Brain pericyte (primary cell): Measurements from ENCODE around the gene TAS1R2.

Source experiments
- DNase-seq: peaks from one replicate; pipeline ENCODE4 v3.0.0-alpha.2; 2012; ENCODE audit warnings: low read depth, low spot score

Gene TAS1R2

DNA sequence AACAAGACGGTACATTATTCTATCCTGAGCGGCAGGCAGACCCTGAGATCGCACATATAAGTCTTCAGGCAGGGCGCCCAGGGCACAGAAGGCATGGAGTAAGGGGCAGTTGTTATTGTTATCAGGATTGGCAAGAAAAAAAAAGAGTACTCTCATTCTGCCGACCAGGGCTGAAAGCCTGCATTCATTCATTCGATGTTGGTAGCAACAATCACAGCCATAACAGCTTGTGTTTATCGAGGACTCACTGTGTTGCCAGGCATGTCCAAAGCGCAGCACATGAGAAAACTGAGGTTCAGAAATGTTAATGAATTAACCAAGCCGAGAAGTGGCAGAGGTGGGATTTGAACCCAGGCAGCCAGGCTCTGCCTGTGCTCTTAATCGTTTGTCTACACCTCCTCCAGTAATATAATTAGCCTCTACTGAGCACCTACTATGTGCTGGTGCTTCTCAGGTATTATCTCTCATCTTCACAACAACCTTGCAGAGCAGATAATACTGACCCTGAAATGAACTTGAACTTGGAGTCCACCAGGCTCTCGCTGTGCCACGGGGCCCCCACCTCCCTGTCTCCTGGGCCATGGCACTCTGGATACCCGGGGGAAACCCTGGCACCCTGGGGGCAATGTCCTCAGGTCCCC lies 56.2 kb downstream of the TAS1R2 start:
- DNase-seq: no peak

DNA sequence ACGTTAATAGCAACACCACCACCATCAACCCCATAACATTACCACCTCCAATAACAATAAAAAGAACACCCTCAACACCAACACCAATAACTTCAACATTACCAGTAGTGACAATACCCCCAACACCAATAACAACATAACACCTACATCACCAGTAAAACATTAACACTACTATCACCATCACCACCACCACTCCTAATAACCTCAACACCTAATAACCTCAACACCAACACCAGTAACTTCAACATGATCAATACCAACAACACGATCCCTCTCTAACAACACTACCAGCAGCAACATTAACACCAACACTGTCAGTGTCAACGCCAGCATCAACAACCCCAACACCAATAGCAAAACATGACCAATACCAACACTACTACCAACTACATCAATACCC lies 57.2 kb downstream of the TAS1R2 start:
- no peak for DNase-seq

DNA sequence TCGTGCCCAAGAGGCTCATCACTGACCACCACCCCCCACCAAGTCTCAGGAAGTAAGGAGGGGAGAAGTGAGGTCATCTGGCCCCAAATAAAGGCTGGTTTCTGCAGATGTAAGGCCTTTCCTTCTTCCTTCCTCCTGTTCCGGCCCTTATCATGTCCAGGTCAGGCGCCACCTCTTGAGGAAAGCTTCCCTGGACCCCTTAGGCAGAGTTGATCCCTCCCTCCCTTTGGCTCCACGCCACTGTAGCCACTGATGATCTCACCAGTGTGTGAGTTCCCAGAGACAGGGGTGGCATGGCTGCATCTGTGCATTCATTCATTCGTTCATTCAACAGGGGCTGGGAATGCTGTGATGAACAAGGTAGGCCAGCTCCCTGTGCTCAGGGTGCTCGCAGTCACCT lies 59.2 kb downstream of the TAS1R2 start:
- no peak for DNase-seq

DNA sequence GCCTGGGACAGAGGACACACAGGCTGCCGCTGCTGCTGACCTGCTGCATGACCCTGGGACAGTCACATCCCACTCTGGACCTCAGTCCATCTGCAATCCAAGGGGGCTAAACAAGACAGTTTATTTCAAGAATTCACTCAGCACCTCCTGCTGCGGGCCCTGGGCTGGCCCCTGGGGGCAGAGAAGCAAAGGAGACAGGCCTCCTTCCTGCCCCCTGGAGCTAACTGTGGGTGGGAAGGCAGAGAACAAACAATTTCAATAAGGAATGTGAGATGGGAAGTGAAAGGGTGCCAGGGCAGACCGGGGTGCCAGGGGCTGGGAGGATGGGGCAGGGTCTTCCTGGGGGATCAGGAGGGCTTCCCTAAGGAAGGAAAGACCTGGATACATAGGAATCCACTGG lies 60.0 kb downstream of the TAS1R2 start:
- no peak for DNase-seq

DNA sequence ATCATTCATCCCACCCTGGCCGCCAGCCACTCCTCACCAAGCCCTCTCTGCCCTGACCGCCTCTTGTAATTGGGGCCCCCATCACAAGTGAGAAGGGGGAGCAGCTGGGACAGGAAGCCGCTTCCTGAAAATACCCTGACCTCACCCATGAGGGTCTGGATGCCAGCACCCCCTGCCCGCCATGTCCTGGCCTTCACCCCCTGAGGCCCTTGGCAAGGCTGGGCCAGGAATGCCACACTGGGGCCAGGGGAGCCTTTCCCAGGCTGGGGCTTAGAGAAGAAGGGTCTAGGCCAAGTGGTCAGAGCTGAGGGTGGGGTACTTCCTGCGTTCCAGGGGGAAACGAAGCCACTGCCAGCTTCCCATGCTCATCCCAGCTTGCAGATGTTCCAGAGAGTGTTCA lies 60.5 kb downstream of the TAS1R2 start:
- DNase-seq: no peak

DNA sequence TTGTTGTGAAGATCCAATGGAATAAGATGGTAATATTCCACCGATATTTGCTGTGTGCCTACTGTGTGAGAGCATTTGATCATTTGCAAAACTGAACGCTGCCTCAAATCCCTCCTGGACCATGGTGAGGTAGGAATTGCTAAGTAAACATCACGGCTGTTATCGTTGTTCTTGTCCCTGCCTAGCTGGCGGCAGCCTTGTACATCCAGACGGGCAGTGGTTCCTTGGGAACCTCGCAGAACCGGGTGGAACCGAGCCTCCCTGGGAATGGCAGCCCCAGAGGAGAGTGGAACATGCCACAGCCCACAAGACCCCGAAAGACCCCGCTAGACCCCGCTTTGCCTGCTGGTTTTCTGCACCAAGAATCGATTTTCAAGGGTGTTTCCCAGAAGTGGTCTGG lies 60.9 kb downstream of the TAS1R2 start:
- DNase-seq: no peak

DNA sequence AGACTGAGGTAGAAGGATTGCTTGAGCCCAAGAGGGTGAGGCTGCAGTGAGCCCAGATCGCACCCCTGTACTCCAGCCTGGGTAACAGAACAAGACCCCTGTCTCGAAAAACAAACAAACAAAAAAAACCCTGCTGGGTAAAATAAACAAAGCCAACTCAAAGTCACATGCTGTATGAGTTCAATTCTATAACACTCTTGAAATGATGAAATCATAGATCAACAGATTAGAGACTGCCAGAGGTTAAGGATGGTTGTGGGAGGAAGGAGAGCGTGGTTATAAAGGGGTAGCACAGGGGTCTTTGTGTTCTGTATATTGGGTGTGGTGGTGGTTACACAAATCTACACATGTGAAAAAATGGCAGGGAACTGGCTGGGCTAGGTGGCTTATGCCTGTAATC lies 62.5 kb downstream of the TAS1R2 start:
- no peak for DNase-seq

DNA sequence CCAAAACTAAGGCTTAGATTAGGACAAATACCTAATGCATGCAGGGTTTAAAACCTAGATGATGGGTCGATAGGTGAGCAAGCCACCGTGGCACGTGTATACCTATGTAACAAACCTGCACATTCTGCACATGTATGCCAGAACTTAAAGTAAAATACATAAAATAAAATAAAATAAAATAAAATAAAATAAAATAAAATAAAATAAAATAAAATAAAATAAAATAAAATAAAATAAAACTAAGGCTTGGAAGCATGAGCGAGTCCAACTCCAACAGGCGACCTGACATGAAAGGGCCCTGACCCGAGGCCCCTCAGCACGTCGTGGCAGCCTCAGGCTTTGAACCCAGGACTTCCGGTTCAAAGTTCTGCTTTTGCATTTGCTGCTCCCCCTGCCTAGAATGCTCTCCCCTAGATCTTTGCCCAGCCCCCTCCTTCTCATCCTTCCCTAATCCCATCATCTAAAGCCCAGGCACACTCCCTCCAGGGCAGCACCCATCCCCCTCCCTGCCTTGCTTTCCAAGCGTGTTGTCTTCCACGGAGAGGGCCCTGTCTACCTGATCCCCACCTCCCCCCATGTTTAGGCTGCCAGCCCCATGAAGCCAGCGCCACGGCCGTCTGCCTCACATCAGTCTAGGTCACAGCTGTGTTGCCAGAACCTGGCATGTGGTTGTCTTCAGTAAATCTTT lies 64.3 kb downstream of the TAS1R2 start:
- no peak for DNase-seq

DNA sequence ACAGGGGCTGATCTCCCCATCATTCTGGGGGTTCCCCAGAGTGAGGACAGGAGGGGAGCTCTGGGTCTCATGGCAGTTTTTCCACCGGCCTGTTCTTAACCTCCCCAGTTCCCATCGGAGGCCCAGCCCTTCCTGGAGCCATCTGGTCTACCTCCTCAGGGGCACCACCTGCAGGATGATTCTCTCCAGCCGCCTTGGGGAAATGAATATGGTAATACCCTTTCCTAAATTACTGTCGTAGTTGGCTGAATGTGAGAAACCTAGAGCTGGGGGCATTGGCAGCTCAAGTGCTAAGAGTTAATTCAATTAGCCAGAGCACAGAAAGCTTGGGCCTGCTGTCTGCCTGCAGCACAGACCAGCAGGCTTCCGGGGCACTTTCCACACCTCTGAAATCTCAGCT lies 64.9 kb downstream of the TAS1R2 start:
- DNase-seq: no peak

DNA sequence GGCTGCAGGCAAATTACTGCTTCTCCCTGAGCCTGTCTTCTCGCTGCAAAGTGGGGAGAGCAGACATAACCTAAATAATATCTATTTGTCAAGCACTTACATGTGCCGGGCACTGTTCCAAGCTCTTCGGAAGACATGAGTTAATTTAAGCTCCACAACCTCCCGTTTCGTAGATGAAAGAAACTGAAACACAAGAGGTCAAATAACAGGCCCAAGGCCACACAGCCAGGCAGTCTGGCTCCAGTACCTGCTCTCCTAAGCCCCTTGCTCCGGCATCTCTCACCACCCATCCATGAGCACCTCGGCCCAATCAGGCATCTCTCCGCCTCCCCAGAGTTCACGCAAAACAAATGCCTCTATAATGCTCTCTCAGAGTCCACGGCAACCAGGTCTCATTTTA lies 65.4 kb downstream of the TAS1R2 start:
- DNase-seq: no peak

DNA sequence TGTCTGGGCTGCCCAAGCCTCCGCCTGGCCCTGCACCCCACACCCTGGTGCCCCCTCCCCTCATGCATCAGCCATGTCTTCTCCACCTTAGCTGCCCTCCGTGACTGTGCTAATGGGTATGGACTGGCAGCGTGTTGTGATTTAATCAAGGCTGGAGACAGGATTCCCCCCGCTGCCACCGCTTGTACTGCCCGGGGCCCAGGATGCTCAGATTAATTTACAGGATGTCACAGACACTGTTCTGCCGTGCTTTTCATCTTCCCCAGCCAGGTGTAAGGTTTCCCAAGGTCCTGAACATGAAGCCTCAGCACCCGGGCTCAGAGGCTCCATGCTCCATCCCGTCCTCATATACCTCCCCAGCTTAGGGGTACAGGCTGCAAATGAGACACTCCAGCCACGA lies 66.3 kb downstream of the TAS1R2 start:
- no peak for DNase-seq

DNA sequence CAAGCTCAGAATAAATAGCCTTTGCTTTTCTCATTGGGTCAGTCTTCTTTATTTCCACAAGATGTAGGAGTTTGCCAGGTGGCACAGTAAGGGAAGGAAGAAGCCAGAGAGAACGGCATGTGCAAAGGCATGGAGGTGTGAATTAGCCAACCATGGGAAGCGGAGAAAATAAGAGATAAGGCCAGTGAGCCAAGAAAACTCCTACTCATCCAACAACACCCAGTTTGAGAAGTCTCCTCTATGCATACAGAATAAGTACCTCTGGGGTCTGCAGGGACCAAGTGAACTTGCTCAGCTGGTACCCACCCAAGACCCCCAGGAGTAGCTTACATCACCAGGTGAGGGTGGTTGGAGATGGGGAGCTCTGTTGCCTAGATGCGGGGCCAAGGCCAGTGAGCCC lies 66.7 kb downstream of the TAS1R2 start:
- DNase-seq: no peak
